NCI-H460 (cell line): ENCODE measurements around the gene TAF1. TPM values are rescaled to one million over a fixed set of nuclear protein-coding genes. Genes with fewer than 3 reads are reported as not detected.
"Not testable (repeated sequence)": the region's sequence is repeated elsewhere in the genome, so short reads cannot be mapped to it uniquely, and the experiment has no call there.

Experiments
- DNase-seq: peaks from one replicate; pipeline ENCODE4 v3.0.0-alpha.2; 2016; ENCODE audit warnings: low read depth; ENCODE audit errors: extremely low read depth
- total RNA-seq: library from RNA; depleted of rRNA; stranded (reverse); fragments of >200 nt; shearing (Covaris generic); gene quantifications from 2 replicates; pipeline ENCODE4 v1.2.3, GENCODE V29; 2014

Gene TAF1
- total RNA-seq, 1 experiment from 2014 or later: 27.3 TPM

DNA sequence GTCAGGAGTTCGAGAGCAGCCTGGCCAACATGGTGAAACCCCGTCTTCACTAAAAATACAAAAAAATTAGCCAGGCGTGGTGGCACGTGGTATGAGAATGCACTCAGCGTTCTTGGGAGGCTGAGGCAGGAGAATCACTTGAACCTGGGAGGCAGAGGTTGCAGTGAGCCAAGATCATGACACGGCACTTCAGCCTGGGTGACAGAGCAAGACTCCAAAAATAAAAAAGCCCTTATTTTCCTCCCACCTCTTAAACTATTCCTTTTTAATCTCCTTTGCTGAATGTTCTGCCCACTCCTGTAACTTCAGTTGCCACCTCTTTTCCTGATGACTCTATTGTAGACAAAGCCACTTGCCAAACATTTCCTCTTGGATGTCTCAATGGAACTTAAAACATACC, 72.6 kb downstream of the TAF1 start:
- DNase-seq: peak; percentile 5

DNA sequence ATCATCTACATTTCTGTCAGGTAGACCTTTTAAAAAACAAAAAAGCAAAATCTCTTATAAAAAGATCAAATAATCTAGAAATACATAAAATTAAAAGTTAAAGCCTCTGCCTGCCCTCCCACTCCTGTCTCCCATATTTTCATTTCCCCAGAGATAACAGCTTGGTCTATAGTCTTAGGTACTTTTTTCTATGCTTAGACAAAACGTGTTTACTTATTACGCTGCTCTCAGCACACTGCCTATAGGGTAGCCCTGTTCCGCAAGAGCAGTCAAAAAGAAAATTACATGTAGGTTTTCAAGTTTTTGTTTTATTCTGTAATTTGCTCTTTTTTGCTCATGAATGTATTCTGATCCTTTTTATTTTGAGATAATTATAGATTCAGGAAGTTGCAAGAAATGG, 73.3 kb downstream of the TAF1 start:
- DNase-seq: peak; percentile 11

DNA sequence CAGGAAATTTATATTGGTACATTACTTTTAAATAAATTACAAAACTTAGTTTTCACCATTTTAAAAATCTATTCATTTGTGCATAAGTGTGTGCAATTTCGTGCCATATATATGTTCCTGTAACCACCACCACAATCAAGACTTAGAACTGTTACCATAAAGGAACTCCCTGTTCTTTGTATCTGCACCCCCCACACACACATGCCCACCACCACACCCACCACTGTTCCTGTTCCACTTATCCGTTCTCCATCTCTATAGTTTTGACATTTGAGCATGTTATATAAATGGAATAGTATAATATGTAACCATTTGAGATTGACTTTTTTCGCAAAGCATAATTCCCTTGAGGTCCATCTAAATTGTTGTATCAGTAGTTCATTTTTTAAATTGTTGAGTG, 73.7 kb downstream of the TAF1 start:
- DNase-seq: peak; percentile 23

DNA sequence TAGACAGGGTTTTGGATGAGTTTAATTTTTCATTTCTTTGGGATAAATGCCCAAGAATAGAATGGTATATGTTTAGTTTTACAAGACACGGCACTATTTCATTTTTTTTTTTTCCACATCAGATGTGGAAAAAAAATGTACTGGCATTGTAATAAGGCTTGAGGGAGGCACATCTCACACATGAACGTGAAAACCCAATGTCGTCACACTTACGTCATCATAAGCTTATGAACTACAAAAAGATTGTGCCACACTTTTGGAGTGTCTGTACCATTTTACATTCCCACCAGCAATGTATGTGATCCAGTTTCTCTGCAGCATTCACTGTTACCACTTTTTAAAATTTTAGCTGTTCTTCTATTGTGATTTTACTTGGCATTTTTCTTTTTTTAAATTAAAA, 74.2 kb downstream of the TAF1 start:
- DNase-seq: peak; percentile 95

DNA sequence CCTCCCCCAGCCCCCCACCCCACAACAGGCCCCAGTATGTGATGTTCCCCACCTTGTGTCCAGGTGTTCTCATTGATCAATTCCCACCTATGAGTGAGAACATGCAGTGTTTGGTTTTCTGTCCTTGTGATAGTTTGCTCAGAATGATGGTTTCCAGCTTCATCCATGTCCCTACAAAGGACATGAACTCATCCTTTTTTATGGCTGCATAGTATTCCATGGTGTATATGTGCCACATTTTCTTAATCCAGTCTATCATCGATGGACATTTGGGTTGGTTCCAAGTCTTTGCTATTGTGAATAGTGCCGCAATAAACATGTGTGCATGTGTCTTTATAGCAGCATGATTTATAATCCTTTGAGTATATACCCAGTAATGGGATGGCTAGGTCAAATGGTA, 75.7 kb downstream of the TAF1 start:
- not testable (repeated sequence) for DNase-seq

DNA sequence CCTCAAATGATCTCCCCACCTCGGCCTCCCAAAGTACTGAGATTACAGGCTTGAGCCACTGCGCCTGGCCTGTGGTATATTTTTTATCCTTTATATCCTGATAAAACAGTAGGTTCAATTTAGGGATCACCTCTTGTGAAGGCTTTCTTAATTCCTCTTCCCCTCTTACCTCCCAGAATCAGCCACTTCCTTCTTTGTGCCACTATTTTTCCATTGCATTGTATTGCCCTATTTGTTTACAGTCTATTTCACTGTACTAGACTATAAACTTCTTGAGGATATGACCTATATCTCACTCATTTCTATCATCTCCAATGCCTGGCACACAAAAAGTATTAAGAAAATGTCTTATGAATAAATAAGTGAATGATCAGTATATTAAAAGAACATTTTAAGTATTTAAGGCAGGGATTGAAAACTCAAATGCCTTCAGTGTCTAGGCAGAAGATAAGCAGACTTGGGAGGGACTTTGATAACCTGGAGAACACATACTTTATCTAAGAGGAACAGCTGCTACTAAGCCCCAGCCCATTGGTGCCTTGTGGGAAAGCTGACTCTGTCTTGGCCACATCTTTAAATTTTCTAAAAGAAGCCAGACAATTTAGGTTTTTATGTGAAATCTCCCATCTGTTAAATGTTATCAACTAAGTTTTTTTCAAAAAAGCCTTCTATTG, 84.4 kb downstream of the TAF1 start:
- no peak for DNase-seq

DNA sequence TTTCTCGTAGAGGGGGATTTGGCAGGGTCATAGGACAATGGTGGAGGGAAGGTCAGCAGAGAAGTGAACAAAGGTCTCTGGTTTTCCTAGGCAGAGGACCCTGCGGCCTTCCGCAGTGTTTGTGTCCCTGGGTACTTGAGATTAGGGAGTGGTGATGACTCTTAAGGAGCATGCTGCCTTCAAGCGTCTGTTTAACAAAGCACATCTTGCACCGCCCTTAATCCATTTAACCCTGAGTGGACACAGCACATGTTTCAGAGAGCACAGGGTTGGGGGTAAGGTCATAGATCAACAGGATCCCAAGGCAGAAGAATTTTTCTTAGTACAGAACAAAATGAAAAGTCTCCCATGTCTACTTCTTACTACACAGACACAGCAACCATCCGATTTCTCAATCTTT, 85.4 kb downstream of the TAF1 start:
- DNase-seq: not testable (repeated sequence)

DNA sequence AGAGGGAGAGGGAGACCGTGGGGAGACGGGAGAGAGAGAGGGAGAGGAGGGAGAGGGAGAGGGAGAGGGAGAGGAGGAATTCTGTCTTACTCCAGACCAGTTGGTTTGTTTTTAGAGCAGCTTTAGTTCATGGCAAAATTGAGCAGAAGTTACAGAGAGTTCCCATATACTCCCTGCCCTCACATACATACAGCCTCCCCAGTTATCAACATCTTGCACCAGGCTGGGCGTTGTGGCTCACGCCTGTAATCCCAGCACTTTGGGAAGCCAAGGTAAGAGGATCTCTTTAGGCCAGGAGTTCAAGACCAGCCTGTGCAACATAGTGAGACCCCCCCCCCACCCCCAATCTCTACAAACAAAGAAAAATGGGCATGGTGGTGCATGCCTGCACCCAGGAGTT, 86.9 kb downstream of the TAF1 start:
- no peak for DNase-seq

DNA sequence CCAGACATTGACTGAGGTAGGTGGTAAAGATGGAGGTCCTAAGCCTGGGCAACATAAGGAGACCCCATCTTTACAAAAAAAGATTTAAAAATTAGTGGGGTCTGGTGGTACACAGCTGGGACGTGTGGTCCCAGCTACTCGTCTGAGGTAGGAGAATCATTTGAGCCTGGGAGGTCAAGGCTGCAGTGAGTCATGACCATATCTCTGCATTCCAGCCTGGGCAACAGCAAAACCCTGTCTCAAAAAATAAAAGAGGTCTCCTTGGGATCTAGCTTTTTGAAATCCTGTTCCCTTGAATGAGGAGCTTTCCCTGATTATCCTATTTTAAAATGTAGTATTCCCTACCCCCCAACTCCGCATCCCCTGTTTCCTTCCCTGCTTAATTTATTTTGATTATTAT, 88.1 kb downstream of the TAF1 start:
- DNase-seq: no peak

DNA sequence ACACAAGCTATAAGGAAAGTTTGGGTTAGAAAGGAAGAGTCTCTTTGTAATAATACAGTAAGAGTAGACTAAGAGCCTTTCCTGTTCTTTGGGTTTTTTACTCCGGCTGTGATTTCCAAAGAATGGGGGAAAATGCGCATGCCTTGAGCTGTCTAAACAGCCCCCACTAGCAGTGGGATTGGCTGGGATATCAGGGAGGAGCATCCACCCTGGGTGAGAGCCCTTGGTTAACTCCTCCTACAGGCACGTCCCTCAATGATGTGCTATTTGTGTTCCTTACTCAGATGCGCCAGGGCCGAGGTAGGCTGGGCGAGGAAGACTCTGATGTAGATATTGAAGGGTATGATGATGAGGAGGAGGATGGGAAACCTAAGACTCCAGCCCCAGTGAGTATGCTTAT, 92.7 kb downstream of the TAF1 start:
- no peak for DNase-seq

DNA sequence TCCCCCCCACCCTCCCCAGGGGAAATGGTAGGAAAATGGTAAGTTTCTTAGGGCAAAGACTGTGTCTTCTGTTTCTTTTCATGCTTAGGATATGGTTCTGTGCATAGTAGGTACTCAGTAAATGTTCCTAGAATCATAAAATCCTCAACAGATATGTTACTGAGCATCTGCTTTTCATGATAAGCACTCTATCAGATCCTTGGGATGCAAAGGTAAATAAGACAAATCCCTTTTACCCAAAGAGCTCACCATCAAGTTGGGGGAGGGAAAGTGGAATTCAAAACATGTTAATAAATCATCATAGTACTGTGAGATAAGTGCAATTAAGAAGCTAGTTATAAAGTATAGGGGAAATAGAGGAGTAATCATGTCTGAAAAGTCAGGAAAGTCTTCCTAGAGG, 98.8 kb downstream of the TAF1 start:
- DNase-seq: no peak

DNA sequence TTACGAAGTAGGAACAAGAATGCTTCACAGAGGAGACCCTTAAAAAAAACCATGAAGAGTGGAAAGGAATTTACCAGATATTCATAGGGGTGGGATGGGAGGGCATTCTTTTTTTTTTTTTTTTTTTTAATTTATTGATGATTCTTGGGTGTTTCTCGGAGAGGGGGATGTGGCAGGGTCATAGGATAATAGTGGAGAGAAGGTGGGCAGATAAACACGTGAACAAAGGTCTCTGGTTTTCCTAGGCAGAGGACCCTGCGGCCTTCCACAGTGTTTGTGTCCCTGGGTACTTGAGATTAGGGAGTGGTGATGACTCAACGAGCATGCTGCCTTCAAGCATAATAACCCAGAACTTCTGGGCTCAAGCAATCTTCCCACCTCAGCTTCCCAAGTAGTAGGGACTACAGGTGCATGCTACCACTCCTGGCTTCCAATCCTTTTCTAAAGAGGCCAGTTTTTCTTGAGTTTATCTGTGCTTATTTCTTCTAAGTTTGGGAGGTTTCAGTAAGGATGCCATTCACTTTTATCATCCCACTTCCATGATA, 100.9 kb downstream of the TAF1 start:
- no peak for DNase-seq

DNA sequence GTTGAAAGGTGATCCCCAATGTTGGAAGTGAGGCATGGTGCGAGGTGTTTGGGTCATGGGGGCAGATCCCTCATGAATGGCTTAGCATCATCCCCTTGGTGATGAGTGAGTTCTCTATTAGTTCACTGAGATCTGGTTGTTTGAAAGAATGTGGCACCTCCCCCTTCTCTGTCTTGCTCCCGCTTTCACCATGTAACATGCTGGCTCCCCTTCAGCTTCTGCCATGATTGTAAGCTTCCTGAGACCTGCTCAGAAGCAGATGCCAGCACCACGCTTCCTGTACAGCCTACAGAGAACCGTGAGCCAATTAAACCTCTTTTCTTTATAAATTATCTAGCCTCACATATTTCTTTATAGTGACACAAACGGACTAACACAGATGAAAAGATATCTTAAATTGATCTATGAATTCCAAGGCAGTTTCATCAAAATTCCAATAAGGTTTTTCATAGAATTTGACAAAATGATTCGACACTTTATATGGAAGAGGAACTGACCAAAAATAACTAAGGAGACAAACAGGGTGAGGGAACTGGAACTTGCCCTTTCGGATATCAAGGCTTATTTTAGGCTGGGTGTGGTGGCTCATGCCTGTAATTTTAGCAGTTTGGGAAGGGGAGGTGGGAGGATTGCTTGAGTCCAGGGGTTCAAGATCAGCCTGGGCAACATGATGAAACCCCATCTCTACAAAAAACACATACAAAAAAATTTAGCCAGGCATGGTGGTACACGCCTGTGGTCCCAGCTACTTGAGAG, 109.8 kb downstream of the TAF1 start:
- DNase-seq: no peak

DNA sequence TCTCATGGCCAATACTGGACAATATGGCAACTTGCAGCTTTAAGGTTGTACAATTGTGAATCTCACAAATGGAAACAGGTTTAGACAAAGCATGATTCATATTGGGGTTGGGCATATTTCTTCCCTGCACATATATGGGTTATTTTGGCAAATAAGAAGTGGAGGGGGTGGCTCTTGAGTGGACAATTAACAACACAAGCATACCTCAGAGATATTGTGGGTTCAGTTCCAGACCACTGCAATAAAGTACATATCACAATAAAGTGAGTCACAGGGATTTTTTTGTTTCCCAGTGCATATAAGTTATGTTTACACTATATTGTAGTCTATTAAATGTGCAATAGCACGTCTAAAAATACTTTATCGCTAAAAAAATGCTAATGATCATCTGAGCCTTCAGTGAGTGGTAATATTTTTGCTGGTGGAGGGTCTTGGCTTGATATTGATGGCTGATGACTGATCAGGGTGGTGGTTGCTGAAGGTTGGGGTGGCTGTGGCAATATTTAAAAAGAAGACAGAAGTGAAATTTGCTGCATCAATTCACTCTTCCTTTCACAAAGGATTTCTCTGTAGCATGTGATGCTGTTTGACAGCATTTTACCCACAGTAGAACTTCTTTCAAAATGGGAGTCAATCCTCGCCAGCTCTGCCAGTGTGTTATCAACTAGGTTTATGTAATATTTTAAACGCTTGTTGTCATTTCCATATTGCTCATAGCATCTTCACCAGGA, 116.2 kb downstream of the TAF1 start:
- no peak for DNase-seq

DNA sequence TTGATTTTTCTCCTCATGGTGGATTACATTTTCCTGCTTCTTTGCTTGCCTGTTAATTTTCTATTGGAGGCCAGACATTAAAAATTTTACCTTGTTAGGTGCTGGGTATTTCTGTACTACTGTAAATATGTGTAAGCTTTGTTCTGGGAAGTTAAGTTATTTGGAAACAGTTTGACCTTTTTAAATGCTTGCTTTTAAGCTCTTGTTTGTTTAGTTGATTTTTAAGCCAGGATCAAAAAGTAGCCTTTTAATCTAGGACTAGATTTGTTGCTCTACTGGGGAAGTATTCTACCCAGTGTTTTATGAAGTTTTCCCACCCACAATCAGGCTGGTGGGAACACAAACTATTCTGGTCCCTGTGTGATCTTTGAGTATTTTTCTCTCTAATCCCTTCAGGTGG, 121.7 kb downstream of the TAF1 start:
- no peak for DNase-seq

DNA sequence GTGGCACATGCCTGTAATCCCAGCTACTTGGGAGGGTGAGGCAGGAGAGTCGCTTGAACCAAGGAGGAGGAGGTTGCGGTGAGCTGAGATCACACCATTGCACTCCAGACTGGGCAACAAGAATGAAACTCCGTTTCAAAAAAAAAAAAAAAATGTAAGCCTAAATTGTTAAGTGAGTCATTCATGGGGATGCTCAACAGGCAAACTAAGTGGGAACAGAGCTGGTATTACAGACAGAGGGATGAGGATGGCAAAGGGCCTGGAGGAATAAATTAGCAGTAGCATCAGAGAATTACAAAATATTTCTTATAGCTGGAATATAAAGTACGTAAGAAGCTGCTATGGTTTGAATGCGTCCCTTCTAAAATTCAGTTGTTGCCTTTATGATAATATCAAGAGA, 123.4 kb downstream of the TAF1 start:
- DNase-seq: no peak

DNA sequence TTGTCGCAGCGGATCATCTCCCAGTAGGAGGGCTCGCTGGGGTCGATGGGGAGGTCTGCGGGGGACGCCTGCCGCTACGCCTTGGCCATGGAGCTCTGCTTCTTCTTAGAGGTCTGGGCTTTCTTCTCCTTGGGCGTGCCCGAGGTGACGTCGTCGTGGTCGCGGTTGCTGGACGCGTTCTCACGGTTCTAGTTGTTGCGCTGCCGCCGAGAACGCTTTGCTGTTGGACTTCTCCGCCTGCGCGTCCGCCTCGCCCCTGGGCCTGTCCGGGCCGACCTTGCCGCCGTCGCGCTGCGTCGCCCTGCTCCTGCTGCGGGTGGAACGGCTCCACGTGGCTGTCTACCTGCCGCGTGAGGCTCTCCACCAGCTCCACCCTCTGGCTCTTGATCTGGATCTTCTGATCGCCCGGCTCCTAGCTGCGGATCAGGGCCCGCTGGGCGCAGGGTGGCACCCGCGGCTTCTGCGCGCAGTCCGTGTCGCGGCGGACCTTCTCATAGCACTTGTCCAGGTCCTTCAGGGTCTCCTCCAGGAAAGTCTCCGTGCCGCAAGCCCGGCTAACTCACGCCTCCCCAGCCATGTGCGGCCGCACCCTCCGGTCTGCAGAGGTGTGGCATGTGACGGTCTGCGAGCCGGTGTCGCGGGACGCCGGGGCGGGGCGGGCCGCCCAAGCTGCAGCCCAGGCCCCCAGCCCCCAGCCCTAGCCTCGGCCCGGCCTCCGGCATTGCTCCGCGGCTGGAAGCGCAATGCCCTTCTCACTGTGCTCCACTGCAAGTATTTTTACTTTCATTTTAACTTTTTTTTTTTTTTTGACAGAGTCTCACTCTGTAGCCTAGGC, 126.3 kb downstream of the TAF1 start:
- DNase-seq: peak; percentile 13

DNA sequence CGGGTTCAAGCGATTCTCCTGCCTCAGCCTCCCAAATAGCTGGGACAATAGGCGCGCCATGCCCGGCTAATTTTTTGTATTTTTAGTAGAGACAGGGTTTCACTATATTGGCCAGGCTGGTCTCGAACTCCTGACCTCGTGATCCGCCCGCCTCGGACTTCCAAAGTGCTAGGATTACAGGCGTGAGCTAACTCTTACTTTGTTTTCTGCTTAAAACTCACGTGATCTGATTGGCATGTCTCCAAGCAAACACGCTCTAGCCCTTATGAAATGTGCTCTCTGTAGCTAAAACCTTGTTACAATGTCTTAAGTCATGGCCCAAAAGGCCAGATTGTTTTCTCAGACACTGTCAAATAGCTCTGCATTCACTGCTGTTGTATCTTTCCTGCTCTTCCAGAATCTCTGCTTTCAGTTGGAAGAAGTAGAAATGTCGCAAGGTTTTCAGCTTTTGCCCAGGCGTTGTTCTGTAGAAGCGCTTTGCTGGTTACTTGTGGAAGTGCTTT, 127.0 kb downstream of the TAF1 start:
- no peak for DNase-seq

DNA sequence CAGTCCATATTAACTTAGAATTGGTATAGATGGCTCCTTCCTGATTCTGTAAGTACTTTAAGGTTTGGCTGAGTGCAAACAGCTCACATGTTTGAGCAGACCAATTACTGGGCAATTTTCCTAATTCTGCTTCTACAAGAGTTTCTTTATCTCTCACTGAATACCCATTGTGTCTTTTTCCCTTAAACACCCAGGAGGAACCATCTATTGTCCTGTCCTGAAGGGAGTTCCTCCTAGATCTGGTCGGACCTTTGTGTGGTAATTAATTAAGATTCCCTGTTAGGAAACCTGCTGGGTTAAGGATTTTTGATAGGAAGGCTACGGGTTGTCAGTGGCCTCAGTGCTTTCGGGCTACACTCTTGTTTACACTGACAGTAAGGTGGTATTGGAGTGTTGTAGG, 129.8 kb downstream of the TAF1 start:
- DNase-seq: not testable (repeated sequence)

DNA sequence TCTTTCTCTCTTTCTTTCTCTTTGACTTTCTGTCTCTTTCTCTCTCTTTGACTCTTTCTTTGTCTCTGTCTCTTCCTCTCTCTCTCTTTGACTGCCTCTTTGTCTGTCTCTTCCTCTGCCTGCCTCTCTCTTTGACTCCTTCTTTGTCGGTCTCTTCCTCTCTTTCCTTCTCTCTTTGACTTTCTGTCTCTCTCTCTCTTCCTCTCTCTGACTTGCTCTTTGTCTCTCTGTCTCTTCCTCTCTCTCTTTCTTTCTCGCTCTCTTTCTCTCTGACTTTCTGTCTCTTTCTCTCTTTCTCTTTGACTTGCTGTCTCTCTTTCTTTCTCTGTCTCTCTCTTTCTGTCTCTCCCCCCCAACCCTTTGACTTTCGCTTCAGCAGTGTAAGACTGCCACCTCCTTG, 130.3 kb downstream of the TAF1 start:
- DNase-seq: no peak
